H9 (cell line): Measurements from ENCODE around the gene ZNF521. TPM values are rescaled to one million over a fixed set of nuclear protein-coding genes. Genes with fewer than 3 reads are reported as not detected.

ENCODE experiments used
- DNase-seq: peaks from one replicate; pipeline ENCODE4 v3.0.0-alpha.2; 2017
- H2AFZ ChIP-seq: one replicate; pipeline ENCODE4 v1.6.1; 2013; ENCODE audit warnings: mild to moderate bottlenecking, low read length, control low read depth, moderate library complexity
- H2AK5ac ChIP-seq: 2 replicates; pipeline ENCODE4 v1.6.1; 2013; ENCODE audit warnings: low read length, control low read depth, mixed read lengths; ENCODE audit not compliant: insufficient read length
- H2BK120ac ChIP-seq: one replicate; pipeline ENCODE4 v1.6.1; 2013; ENCODE audit warnings: low read depth, mild to moderate bottlenecking, low read length, control low read depth, inconsistent platforms; ENCODE audit not compliant: poor library complexity, severe bottlenecking
- H2BK12ac ChIP-seq: 2 replicates; pipeline ENCODE4 v1.6.1; 2013; ENCODE audit warnings: low read length, control low read depth, mixed read lengths, low read depth; ENCODE audit not compliant: insufficient read length
- H2BK15ac ChIP-seq: 2 replicates; pipeline ENCODE4 v1.6.1; 2013; ENCODE audit warnings: low read depth, low read length, control low read depth
- H2BK20ac ChIP-seq: one replicate; pipeline ENCODE4 v1.6.1; 2013; ENCODE audit warnings: low read depth, mild to moderate bottlenecking, low read length, control low read depth, inconsistent platforms; ENCODE audit not compliant: poor library complexity, severe bottlenecking
- H2BK5ac ChIP-seq: 2 replicates; pipeline ENCODE4 v1.6.1; 2013; ENCODE audit warnings: low read length, control low read depth, mixed read lengths; ENCODE audit not compliant: insufficient read length
- H3K14ac ChIP-seq: 2 replicates; pipeline ENCODE4 v1.6.1; 2013; ENCODE audit warnings: low read length, control low read depth; ENCODE audit not compliant: insufficient read depth
- H3K18ac ChIP-seq: 2 replicates; pipeline ENCODE4 v1.6.1; 2013; ENCODE audit warnings: low read depth, mild to moderate bottlenecking, mixed read lengths, low read length, control low read depth; ENCODE audit not compliant: insufficient read length
- H3K23ac ChIP-seq: 2 replicates; pipeline ENCODE4 v1.6.1; 2013; ENCODE audit warnings: low read length, control low read depth, mixed read lengths, low read depth; ENCODE audit not compliant: insufficient read length
- H3K23me2 ChIP-seq: 2 replicates; pipeline ENCODE4 v1.6.1; 2013; ENCODE audit warnings: low read depth, mild to moderate bottlenecking, mixed read lengths, low read length, control low read depth; ENCODE audit not compliant: insufficient read length, poor library complexity, severe bottlenecking
- H3K27ac ChIP-seq: 2 replicates; pipeline ENCODE4 v1.5.1; 2013; ENCODE audit warnings: low read length, control low read depth, mixed read lengths, low read depth; ENCODE audit not compliant: insufficient read length
- H3K27me3 ChIP-seq: 2 replicates; pipeline ENCODE4 v1.6.1; 2013; ENCODE audit warnings: low read length, control low read depth, inconsistent platforms; ENCODE audit not compliant: insufficient read depth
- H3K4ac ChIP-seq: 2 replicates; pipeline ENCODE4 v1.6.1; 2013; ENCODE audit warnings: low read depth, mild to moderate bottlenecking, control low read depth, inconsistent platforms, low read length, moderate library complexity
- H3K4me1 ChIP-seq: 2 replicates; pipeline ENCODE4 v1.6.1; 2013; ENCODE audit warnings: low read length, control low read depth, inconsistent platforms; ENCODE audit not compliant: insufficient read depth
- H3K4me2 ChIP-seq: 2 replicates; pipeline ENCODE4 v1.6.1; 2013; ENCODE audit warnings: low read length, control low read depth, mixed read lengths; ENCODE audit not compliant: insufficient read length, insufficient read depth
- H3K56ac ChIP-seq: 2 replicates; pipeline ENCODE4 v1.6.1; 2013; ENCODE audit warnings: low read depth, mild to moderate bottlenecking, mixed read lengths, low read length, control low read depth; ENCODE audit not compliant: insufficient read length
- H3K79me1 ChIP-seq: 2 replicates; pipeline ENCODE4 v1.6.1; 2013; ENCODE audit warnings: low read depth, mild to moderate bottlenecking, moderate library complexity, low read length, control low read depth, inconsistent platforms; ENCODE audit not compliant: insufficient read depth, poor library complexity, severe bottlenecking
- H3K79me2 ChIP-seq: 2 replicates; pipeline ENCODE4 v1.6.1; 2013; ENCODE audit warnings: low read length, control low read depth, inconsistent platforms; ENCODE audit not compliant: insufficient read depth
- H3K9ac ChIP-seq: 2 replicates; pipeline ENCODE4 v1.6.1; 2013; ENCODE audit warnings: low read length, control low read depth, mixed read lengths; ENCODE audit not compliant: insufficient read length; ENCODE audit errors: extremely low read depth
- H3K9me3 ChIP-seq: one replicate; pipeline ENCODE4 v1.6.1; 2013; ENCODE audit warnings: low read depth, low read length, inconsistent platforms; ENCODE audit not compliant: control insufficient read depth
- H3T11ph ChIP-seq: one replicate; pipeline ENCODE4 v1.6.1; 2013; ENCODE audit warnings: mild to moderate bottlenecking, low read length, control low read depth, inconsistent platforms
- H4K20me1 ChIP-seq: one replicate; pipeline ENCODE4 v1.6.1; 2013; ENCODE audit not compliant: control insufficient read depth, insufficient read length, insufficient read depth
- H4K5ac ChIP-seq: 2 replicates; pipeline ENCODE4 v1.6.1; 2013; ENCODE audit warnings: low read depth, mild to moderate bottlenecking, mixed read lengths, low read length, control low read depth; ENCODE audit not compliant: insufficient read length
- H4K8ac ChIP-seq: replicated peaks from 2 replicates; pipeline ENCODE4 v1.6.1; 2013; ENCODE audit warnings: low read length, control low read depth, mixed read lengths, low read depth; ENCODE audit not compliant: insufficient read length
- H4K91ac ChIP-seq: 2 replicates; pipeline ENCODE4 v1.6.1; 2013; ENCODE audit warnings: low read depth, mild to moderate bottlenecking, moderate library complexity, mixed read lengths, low read length, control low read depth; ENCODE audit not compliant: insufficient read length
- H3K27ac Mint-ChIP-seq, 3 experiments: 2 replicates in 2 of 3; 3 replicates in 1 of 3; pipeline ENCODE4 v1.8.0; 2020 to 2021; ENCODE audit warnings: mixed read lengths in 3 of 3, mild to moderate bottlenecking in 1 of 3, moderate library complexity in 1 of 3
- H3K27me3 Mint-ChIP-seq: 2 replicates; pipeline ENCODE4 v1.8.0; 2021; ENCODE audit warnings: low read depth, mild to moderate bottlenecking, moderate library complexity, mixed read lengths
- H3K36me3 Mint-ChIP-seq, 3 experiments: 2 replicates in 2 of 3; 3 replicates in 1 of 3; pipeline ENCODE4 v1.8.0; 2020 to 2021; ENCODE audit warnings: low read depth in 3 of 3, mixed read lengths in 3 of 3; ENCODE audit not compliant: insufficient read depth in 1 of 3
- H3K4me1 Mint-ChIP-seq, 2 experiments: 2 replicates each; pipeline ENCODE4 v1.8.0; 2020; ENCODE audit warnings: mixed read lengths in 2 of 2
- H3K4me3 Mint-ChIP-seq, 2 experiments: 2 replicates in 1 of 2; 3 replicates in 1 of 2; pipeline ENCODE4 v1.8.0; 2020 to 2021; ENCODE audit warnings: mild to moderate bottlenecking in 2 of 2, mixed read lengths in 2 of 2, moderate library complexity in 1 of 2
- H3K9me3 Mint-ChIP-seq, 2 experiments: 2 replicates in 1 of 2; 3 replicates in 1 of 2; pipeline ENCODE4 v1.8.0; 2020; ENCODE audit warnings: mild to moderate bottlenecking in 2 of 2, mixed read lengths in 2 of 2, moderate library complexity in 1 of 2
- WGBS: extraction: QIAGEN DNeasy Blood & Tissue Kit; methylation state at CpG from one replicate; pipeline ENCODE4 v1.1.7; 2013; ENCODE audit warnings: missing lambda C conversion rate, low lambda C conversion rate, mixed read lengths; ENCODE audit not compliant: insufficient read length; ENCODE audit errors: extremely low coverage; 5-methylcytosine and 5-hydroxymethylcytosine counted together
- total RNA-seq: library from RNA; stranded (reverse); gene quantifications from 2 replicates; pipeline ENCODE4 v1.2.1, GENCODE V29; 2021
- TF ChIP-seq, protein P1 (sequence below): fragments of 200-600 bp; sonication (generic); conservative IDR thresholded peaks from 3 replicates; pipeline ENCODE4 v1.8.0; 2021; ENCODE audit warnings: antibody characterized with exemption, mild to moderate bottlenecking

Gene ZNF521
- total RNA-seq, 1 experiment from 2014 or later: 3.3 TPM

DNA sequence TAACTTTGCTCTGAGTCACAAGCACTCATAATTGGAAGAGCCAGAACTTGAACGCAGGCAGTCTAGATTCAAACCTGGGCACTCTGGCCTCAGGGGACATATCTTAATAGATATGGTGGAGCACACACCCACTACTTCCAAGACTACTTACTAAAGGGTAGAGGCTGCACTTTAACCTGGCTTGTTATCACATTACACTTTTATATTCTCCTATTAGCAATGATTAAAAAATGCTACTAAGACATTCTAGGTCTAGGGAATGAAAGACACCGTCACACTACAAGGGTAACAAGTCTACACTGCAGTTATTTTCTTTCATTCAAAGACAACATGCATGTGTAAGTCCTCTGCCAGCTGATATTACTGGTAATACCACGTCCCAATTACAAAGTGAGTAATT, 258.8 kb downstream of the ZNF521 start:
- H3K14ac ChIP-seq: no peak overlapping the region
- no peak overlapping the region for H3K56ac ChIP-seq
- DNase-seq: no peak
- Mint-ChIP-seq H3K27ac (no peak overlapping the region), H3K36me3 (peaks cover 0 to 19% (median 5%) of the 10 kb centered on the region in 3 experiments; a peak in 3 of 7 replicates), H3K9me3 (no peaks in the 10 kb centered on the region), H3K4me3 (no peak overlapping the region), H3K4me1 (peaks cover 10 to 20% of the 10 kb centered on the region in 2 experiments), H3K27me3 (no peaks in the 10 kb centered on the region)
- no peak overlapping the region for H3K9ac ChIP-seq
- no peak overlapping the region for H3K4me2 ChIP-seq
- 0 out of 2 replicates have a peak, but pooled peaks cover 2% of the 10 kb centered on the region for H3K4me1 ChIP-seq
- no peak overlapping the region for H3K27ac ChIP-seq
- no peak overlapping the region for H2BK20ac ChIP-seq
- H2AFZ ChIP-seq: no peak overlapping the region
- H3K4ac ChIP-seq: no peak overlapping the region
- no peak overlapping the region for H2BK5ac ChIP-seq
- no peak overlapping the region for H2BK15ac ChIP-seq
- no peak overlapping the region for H4K8ac ChIP-seq
- no peak overlapping the region for H2BK120ac ChIP-seq
- H3K27me3 ChIP-seq: no peaks in the 10 kb centered on the region
- WGBS: no CpG with 5 or more reads among the region's 3 CpGs
- no peak overlapping the region for H2BK12ac ChIP-seq
- H3K79me1 ChIP-seq: no peaks in the 10 kb centered on the region
- no peak overlapping the region for H4K91ac ChIP-seq
- H2AK5ac ChIP-seq: no peak overlapping the region
- H3K23me2 ChIP-seq: no peaks in the 10 kb centered on the region
- H4K20me1 ChIP-seq: no peaks in the 10 kb centered on the region
- no peaks in the 10 kb centered on the region for H3K9me3 ChIP-seq
- H3K23ac ChIP-seq: no peak overlapping the region
- no peak overlapping the region for H3K18ac ChIP-seq
- H3T11ph ChIP-seq: no peak overlapping the region
- no peak overlapping the region for H4K5ac ChIP-seq
- TF ChIP-seq, protein P1, sequence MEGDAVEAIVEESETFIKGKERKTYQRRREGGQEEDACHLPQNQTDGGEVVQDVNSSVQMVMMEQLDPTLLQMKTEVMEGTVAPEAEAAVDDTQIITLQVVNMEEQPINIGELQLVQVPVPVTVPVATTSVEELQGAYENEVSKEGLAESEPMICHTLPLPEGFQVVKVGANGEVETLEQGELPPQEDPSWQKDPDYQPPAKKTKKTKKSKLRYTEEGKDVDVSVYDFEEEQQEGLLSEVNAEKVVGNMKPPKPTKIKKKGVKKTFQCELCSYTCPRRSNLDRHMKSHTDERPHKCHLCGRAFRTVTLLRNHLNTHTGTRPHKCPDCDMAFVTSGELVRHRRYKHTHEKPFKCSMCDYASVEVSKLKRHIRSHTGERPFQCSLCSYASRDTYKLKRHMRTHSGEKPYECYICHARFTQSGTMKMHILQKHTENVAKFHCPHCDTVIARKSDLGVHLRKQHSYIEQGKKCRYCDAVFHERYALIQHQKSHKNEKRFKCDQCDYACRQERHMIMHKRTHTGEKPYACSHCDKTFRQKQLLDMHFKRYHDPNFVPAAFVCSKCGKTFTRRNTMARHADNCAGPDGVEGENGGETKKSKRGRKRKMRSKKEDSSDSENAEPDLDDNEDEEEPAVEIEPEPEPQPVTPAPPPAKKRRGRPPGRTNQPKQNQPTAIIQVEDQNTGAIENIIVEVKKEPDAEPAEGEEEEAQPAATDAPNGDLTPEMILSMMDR: no peak
- no peaks in the 10 kb centered on the region for H3K79me2 ChIP-seq
